Measurements from ENCODE around the gene KCNC1. TPM values are rescaled to one million over a fixed set of nuclear protein-coding genes. Genes with fewer than 3 reads are reported as not detected.
A peak's percentile ranks its signal among the peaks of the same experiment; 100 is the strongest.

The KCNC1 gene
- total RNA-seq, 1 experiment from 2014 or later, result not detected

DNA sequence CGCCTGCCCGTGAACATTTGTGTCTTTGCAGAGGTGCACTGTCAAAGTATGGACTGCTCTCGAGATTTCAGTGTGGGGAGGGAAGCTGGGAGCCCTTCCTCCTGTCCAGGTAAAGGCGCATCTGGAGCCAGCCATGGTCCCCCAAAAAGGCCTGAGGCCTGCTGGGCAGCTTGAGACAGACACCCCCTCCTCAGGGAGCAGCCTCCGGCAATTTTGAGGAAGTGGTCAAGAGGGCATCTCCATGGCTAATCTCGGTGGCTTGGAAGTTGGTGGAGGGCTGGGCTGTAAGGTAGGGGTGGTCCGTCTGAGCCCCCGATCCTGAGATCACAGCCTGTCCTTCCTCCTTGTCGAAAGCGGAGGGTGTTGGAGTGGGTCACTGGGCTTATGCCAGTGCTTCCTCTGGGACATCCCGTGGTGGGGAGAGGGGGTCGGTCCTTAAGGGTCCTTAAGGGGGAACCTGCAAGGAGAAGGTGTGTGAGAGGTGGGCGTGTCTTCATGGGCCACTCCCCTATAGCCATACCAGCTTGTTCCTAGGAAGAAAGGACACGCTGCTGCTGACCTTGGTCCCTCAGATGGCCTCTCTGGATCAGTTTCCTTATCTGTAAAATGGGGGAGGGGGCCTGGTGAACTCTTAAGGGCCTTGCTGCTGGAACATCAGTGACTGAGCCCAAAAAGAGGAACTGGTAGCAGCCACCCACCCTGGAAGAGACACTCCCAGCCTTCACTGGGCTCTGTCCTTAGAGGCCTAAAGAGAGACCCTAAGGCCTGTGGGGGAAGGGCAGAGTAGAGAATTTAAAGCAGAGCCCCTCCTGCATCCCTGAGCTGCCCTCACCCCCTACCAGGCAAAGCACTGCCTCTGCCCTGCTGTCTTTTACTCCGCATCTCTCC, 2.6 kb downstream of the KCNC1 start:
- no peak for DNase-seq (ENCODE audit: low read depth)

DNA sequence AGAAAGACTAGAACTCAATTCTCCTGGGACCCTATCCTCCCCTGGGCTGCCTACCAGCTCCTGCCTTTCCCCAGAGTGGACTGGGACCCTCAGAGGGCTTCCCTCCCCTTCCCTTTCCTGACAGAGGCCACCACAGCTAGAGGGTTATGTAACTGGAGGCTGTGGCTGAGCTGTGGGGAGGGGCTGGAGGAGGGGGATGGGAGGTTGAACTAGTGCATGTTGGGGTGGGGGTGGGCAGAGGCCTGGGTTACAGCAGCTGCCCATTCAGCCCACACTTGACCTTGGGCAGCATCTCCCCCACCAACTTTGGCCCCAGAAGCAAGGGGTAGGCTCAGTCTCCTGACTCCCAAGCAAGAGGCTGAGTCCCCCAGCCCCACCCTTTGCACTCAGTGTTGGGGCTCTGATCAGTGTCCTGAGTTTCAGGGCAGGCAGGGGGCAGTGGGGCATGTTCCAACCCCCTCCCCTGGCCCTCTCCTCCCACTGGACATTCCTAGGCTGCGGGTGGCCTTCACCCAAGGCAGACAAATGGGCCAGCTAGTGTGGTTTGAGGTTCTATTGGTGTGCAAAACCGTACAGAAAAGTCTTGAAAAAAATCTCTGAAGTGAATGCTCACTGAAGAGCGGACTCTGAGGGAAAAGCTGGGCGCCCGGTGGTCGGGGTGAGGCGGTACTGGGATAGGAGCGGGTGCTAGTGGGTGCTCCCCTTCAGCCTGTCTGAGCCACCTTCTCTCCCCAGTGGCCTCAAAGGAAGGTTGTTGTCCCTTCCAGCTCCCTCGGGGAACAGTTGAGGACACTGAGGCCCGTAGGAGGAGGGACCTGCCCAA, 3.8 kb downstream of the KCNC1 start:
- DNase-seq (ENCODE audit: low read depth), result no peak

DNA sequence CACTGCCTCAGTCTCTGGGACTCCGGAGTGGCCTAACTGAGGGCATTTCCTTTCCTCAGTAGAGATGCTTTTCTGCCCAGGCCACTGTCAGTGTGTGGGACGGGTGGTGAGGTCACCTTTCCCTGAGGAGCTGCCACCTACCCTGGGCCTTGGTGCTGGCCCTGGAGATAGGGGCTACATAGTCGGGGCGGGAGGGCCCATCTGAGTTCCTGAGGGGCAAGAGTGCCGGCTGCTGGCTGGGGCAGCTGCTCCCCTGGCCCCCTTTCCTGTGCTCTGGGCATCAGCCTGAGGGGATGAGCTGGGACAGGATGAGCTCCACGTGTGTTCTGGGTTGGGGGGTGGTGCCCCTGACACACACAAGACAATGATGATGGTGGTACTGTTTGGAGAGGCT, 5.4 kb downstream of the KCNC1 start:
- DNase-seq (ENCODE audit: low read depth), result no peak

DNA sequence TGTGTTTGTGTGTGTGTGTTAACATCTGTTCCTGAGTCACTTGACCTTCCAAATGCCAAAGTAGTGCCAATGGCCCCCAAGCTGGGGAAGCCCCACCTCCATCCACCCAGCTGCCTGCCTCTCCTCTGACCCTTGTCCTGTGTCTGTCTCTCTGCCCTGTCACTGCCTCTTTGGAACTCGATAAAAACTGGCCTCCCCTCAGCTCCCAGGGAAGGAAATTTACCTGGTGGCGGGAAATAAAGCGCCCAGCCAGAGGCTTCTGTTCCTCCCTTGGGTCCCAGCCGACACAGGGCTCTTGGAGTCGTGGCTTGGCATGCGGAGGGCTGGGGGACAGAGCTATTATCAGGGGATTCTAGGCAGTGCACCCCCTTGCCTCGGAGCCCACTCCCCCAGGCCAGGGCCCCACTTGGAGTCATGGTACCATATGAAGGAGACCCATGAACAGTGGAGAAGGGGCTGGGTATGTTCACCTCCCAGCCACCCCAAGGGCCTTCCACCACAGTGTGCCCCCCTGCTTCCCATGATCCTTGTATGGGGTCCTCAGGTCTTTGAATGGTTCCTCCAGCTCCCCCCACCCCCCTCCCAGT, 6.2 kb downstream of the KCNC1 start:
- DNase-seq (ENCODE audit: low read depth), result no peak

DNA sequence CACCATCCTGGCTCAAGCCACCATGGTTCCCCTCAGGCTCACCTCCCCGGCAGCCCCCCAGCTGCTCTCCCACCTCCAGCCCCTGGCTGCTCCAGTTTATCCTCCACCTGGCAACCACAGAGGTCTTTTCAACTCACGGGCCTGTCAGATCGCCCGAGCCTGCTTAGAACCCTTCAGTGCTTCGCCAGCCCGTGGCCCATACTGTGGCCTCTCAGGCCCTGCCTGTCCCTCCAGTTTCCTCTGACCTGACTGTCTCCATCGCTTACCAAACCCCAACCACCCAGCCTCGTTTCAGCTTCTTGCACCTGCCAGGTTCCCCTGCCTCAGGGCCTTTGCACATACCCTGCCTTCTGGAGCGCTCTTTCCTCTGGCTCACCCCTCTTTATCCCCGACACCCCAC, 6.9 kb downstream of the KCNC1 start:
- DNase-seq (ENCODE audit: low read depth), result no peak

DNA sequence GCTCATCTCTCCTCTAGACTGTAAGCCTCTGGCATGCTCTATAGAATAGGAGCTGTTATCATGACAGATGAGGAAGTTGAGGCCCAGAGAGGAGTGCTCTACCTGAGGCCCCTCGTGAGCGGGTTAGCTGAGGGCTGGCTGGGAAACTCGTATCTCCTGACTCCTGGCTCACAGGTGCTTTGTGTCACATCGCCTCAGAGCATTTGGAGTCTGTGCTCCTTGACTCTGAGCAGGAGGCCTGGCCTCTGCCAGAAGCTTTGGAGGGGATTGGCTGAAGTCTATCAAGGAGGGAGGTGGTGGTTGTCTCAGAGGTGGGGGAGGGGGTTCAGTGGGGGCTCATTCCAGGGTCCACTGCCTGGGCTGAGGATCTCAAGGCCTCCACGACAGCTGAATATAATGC, 7.4 kb downstream of the KCNC1 start:
- no peak for DNase-seq (ENCODE audit: low read depth)

DNA sequence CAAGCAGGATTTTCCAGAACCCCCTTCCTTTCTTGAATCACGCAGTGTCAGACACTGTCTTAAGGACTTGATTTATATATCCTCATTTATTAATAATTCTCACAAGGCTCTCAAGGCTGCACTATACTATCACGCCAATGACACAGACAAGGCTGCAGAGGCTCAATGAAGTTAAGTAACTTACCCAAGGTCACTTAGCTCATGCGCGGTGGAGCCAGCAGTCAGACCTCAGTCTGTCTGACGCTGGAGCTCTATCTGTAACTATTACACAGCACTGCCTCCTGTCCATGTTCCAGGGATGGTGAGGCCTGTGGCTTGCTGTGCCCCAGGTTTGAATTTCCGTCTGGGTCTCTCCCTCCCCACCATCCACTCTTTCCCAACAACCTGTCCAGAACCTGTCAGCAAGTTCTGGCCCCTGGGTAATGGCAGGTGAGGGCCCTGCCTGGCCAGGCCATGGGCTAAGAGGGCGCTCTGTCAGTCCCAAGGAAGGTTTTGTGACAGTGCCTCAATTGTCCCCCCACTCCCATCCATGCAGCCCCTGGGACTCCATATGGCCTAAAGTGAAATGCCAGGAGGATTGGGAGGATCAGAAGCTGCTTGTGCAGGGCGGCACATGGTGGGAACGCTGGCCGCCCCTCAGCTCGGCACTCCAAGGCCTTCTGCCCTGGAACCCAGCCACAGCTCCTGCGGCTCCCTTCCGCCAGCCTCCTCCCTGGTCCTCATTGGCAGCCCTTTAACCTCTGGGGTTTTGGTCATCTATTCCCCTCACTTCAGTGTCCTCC, 8.6 kb downstream of the KCNC1 start:
- no peak for DNase-seq (ENCODE audit: low read depth)

DNA sequence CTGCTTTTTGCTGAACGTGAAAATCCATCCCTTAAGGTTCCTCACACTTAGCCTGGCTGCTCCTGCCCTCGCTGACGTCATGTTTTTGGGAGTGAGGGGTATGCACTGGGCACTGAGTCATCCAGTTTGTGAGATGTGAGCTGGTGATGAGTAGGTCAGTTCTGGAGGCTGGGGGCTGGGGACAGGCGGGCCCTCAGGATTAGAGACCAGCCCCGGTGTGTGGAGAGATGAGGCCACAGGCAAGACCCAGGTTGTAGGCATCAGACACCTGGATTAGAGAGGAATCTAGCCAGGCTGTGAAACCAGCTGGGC, 9.2 kb downstream of the KCNC1 start:
- DNase-seq (ENCODE audit: low read depth), result peak; percentile 78

DNA sequence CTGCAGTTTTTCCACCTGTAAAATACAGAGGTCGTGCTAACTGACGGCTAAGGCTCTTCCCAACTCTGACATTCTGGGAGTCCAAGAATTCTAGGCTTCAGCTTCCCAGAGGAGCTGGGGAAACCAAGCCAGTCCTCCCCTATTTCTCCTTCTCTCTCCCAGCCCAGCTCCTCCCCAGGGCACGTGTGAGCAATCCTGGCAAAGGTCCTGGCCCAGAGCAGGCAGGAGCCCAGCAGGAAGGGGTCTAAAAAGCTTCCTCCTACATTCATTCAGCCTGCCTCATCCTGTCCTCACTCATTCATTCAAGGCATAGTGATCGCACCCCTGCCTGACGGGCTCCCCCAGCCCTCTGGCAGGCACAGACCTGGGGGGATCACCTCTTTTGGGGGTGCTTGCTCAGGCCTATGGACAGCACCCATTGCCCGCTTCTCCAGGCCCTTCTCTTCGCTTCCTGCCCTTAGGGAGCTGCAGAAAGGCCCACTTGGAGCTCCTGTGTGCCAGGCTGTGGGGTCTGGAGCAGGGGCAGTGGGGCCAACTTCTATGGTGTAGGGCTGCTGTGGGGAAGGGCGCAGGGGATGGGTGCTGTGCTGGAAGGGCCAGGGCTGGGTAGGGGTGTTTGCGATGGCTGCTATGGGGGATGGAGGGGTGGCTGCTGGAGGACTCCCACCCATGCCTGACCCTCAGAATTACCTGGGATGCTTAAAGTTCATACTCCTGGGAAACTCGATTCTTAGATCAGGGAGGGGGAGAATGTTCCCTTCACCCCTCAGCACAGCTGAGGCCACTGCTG, 9.8 kb downstream of the KCNC1 start:
- peak; percentile 61 for DNase-seq (ENCODE audit: low read depth)

DNA sequence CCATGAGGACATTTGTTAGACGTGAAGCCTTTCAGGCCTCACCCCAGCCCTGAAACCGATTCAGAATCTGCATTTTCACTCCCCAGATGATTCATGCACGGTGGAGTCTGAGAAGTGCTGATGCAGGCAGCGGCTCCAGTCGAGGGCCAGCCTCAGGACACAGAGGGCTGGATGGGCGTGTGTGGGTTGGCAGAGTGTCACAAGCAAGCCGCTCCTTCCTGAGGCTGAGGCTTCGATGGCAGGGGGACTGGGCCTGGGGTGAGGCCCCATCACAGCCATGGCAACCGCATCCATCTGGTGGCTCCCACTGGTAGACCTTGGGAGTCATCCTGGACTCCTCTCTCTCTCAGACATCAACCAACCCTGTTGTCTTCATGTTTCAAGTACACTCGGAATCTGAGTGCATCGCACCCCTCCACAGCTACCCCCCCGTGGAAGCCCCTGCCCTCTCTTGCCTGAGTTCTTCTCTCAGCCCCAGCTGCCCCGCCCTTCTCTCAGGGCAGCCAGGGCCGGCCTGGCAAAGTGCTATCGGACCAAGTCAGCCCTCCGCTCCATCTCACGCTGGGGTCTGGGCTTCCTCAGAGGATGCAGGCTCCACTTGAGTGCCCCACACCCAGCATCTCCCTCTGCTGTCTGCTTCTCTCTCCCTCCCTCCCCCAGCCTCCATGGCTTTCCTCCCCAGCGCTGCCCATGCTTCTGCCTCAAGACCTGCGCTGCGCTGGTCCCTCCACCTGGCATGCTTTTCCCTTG, 10.6 kb downstream of the KCNC1 start:
- peak; percentile 21 for DNase-seq (ENCODE audit: low read depth)

DNA sequence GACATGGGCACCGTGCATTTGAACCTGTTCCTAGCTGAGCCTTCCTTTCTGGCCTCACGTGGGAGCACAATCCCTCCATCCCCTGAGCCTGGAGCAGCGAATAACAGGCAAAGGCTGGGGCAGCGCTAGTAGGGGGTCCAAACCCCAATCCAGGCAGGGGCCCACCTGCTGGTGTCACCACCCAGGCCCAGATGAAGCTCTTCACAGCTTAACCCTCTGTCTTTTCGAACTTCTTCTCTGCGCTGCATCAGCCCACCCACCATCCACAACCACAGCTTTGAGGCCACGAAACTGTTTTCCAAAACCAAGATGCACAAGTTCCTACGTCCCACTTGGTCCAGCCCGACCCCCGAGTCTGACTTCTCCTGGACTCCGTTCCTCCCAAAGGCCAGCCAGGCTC, 11.5 kb downstream of the KCNC1 start:
- no peak for DNase-seq (ENCODE audit: low read depth)

DNA sequence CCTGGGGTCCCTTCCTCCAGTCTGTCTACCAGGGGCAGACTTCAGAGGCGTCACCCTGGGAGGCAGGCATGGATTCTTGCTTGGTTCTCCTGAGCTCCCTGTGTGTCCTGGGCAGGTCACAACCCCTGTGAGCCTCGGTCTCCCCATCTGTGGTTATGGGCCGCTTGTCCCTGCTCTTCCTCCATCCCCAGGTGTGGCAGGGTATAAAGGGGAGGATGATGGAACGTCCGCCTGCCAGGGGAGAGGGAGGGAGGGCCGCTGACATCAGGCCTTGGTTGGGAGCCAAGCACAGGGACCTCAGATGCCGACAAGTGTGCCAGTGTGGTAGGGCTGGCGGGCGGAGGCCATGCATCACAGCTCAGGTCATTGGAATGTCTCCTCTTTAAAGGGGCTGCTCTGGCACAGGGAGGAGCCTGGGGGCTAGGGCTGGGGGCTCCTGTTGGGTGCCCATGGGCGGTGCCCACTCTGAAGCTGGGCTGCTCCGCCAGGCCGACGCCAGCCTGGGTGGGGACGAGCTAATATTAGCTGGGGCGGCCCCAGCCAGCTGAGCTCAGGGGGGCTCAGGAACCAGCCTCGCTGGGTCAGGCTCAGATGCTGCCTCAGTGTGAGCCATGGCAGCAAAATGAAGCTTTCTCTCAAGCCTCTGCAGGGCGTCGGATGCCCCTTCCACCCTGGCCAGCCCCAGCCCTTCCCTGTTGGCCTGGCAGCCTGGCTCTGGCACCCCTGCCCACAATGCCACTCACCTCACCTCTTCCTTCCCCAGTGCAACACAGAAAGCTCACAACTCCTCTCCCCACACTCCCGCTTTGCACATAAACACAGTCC, 12.8 kb downstream of the KCNC1 start:
- peak; percentile 45 for DNase-seq (ENCODE audit: low read depth)

DNA sequence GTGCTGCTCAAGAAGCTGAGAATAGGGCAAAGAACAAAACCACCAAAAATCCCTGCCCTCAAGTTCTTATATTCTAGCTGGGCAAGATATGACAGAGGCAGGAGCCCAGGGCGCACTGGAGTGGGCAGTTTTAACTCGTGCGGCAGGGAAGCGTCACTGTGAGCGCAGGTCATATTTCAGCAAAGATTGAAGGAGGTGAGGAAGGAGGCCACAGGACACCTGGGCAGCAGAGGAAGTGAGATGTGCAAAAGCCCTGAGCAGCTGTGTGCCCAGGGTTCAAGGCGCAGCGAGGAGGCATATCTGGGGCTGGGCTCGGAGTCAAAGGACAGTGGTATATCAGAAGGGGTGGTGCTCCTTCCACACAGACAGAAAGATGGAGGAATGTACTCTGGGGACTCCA, 13.5 kb downstream of the KCNC1 start:
- DNase-seq (ENCODE audit: low read depth), result no peak

DNA sequence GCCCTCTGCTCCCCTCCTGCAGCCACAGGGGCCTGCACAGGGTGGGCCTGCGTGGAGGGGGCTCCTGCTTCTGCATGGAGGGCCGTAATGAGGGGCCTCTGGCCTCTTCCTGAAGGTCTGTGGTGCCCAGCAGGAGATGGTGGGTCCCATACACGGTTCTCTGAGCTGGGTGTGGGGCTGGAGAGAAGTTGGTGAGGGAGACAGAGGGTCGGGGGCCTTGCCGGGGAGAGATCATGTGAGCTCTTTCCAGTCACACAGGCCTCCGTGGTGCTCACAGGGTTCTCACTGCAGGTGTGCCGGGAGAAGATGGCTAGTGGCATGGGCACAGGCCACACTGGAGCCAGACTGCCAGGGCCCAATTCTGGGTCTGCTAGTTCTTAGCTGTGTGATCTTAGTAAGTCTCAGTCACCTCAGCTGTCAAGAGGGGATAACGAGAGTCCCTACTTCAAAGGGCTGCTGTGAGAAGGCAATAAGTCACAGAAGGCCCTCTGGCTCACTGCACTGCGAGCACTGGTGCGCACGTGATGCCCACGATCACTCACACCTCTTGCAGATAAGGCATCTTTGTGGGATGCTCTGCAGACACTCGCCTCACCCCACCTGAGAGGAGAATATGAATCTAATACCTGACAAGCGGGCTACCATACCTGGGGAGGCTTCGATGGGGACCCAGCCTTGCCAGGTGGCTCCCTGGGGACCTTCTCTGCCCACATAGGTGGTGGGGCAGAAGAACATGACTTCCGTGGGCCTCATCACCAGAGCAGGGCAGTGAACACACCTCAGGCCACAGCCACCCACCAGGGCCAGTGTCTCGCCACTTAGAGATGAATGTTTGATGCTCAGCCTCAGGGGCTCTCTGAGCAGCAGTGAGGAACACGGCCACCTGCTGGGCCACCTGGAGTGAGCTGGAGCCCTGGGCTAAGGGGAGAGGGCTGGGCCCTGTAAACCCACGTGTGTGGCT, 14.5 kb downstream of the KCNC1 start:
- DNase-seq (ENCODE audit: low read depth), result no peak

DNA sequence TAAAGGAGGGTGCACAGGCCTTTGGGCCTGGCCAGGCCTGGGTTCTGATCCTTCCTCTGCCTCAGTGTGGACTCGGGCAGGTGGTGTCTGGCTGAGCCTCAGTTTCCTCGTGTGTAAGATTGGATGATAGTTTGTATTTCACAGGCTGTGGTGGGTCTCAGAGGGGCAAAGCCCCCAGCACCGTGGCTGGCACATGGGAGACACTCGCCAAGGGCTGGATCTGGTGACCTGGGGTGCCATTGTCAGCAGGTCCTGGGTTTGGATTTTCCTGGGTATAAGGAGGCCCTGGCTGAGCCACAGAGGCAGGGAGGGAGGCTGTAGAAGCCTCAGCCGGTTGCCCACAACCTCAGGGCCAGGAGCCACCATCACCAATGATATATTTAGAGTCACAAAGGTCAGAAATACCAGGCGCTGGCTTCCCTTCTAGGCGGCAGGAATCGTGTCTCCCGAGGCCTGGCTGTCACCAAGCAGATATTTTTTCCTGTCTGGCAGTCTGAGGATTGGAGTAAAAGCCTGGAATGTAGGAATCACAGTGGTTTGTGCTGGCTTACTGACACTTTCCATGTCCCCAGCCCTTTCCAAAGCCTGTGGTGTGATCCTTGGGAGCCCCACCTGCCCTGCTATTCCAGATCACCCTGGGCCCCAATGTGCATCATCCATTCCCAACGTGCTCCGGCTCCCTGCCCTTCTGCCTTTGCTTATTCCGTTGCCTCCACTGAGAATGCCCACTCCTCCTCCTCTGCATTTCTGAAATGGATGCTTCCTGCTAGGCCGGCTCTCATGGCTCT, 15.6 kb downstream of the KCNC1 start:
- no peak for DNase-seq (ENCODE audit: low read depth)

DNA sequence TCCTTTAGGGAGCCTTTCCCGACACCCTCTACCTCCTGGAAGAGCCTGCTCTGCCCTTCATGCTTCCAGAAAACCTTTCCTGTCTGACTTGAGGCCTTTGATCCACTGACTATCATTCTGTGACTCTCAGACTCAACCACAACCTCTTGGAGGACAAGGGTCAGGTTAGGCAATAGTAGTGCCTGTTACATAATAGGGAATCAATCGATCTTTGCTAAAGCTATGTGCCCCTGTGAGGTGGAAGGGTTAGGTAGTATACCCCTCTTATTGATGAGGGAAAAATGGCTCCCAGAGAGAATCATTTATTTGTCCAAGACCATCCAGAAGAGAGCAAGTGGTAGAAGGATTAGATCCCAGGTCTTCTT, 16.2 kb downstream of the KCNC1 start:
- DNase-seq (ENCODE audit: low read depth), result no peak

DNA sequence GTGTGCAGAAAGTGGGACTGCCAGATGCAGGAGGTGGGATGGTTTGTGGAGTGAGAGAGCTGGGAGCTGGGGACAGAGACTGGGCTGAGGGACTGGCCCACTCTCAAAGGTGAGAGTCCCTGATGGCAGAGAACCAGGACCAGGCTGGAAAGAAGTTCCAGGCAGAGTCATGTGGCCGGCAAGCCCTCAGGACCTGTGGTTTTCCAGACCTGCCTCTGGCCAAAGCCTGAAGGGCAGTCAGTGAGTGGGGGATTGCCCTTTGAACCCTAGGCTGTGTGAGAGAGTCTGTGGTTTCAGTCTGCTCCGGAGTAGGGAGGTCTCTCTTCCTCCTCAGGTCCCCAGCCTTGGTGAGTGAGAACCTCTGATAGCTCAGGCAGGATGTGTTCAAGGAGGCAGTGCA, 17.0 kb downstream of the KCNC1 start:
- DNase-seq (ENCODE audit: low read depth), result no peak

DNA sequence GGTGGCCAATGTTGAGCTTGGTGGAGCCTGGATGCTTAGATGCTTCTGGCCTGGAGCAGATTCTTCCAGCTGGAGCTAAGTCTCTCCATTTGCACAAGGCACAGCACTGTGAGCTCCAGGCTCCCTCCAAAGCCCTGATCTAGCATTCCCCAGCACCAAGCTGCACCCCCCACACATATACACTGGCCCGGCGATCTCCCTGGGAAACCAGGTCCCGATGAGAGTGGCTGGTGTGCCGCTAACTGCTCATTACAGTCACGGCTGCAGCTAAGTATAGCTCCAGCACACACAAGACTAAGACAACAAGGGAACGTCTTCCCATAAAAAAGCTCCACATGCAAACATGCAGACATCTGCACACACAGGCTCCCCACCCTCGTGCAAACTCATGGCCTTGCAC, 17.6 kb downstream of the KCNC1 start:
- no peak for DNase-seq (ENCODE audit: low read depth)

Measured in M059J (cell line).